Astrocyte (in vitro differentiated cells and primary cell): ENCODE results near the gene STOML1. TPM values are rescaled to one million over a fixed set of nuclear protein-coding genes. Genes with fewer than 3 reads are reported as not detected.
A peak's percentile ranks its signal among the peaks of the same experiment; 100 is the strongest.

ENCODE experiments used
- DNase-seq: peaks from one replicate; pipeline ENCODE4 v3.0.0-alpha.2; 2010; ENCODE audit warnings: low read depth
- FAIRE-seq: peaks from 2 replicates; lab custom pipeline; 2011; peaks lifted over from hg19 to GRCh38; lab: Jason Lieb, UNC
- H2AFZ ChIP-seq: 2 replicates; pipeline ENCODE4 v1.6.0; 2012; ENCODE audit warnings: low read depth, low read length, inconsistent platforms
- H3K27ac ChIP-seq: 2 replicates; pipeline ENCODE4 v1.5.1; 2011; ENCODE audit warnings: low read depth, low read length, inconsistent platforms
- H3K27me3 ChIP-seq: 2 replicates; pipeline ENCODE4 v1.6.0; 2011; ENCODE audit warnings: low read length, inconsistent platforms; ENCODE audit not compliant: insufficient read depth
- H3K36me3 ChIP-seq: 2 replicates; pipeline ENCODE4 v1.5.1; 2011; ENCODE audit warnings: low read length, inconsistent platforms; ENCODE audit not compliant: insufficient read depth
- H3K4me1 ChIP-seq: 2 replicates; pipeline ENCODE4 v1.5.1; 2011; ENCODE audit warnings: low read length, inconsistent platforms; ENCODE audit not compliant: insufficient read depth
- H3K4me2 ChIP-seq: 2 replicates; pipeline ENCODE4 v1.6.0; 2012; ENCODE audit warnings: low read length, inconsistent platforms
- H3K4me3 ChIP-seq: 2 replicates; pipeline ENCODE4 v1.5.1; 2011; ENCODE audit warnings: low read depth, mild to moderate bottlenecking, low read length, inconsistent platforms; ENCODE audit not compliant: insufficient read depth
- H3K79me2 ChIP-seq: 2 replicates; pipeline ENCODE4 v1.6.0; 2012; ENCODE audit warnings: mild to moderate bottlenecking, low read length, inconsistent platforms; ENCODE audit not compliant: insufficient read depth
- H3K9ac ChIP-seq: 2 replicates; pipeline ENCODE4 v1.6.0; 2012; ENCODE audit warnings: mild to moderate bottlenecking, low read length, inconsistent platforms
- H3K9me3 ChIP-seq: 2 replicates; pipeline ENCODE4 v1.5.1; 2012; ENCODE audit warnings: low read depth, mild to moderate bottlenecking, low read length, inconsistent platforms; ENCODE audit not compliant: insufficient read depth
- H4K20me1 ChIP-seq: 2 replicates; pipeline ENCODE4 v1.6.0; 2012; ENCODE audit warnings: low read length, inconsistent platforms; ENCODE audit not compliant: insufficient read depth
- H3K27ac Mint-ChIP-seq: one replicate; pipeline ENCODE4 v1.8.0; 2021; ENCODE audit warnings: mild to moderate bottlenecking, mixed read lengths; ENCODE audit not compliant: unreplicated experiment
- H3K27me3 Mint-ChIP-seq: one replicate; pipeline ENCODE4 v1.8.0; 2021; ENCODE audit warnings: low read depth, mixed read lengths; ENCODE audit not compliant: unreplicated experiment
- H3K36me3 Mint-ChIP-seq: one replicate; pipeline ENCODE4 v1.8.0; 2021; ENCODE audit warnings: low read depth, mixed read lengths; ENCODE audit not compliant: unreplicated experiment
- H3K4me1 Mint-ChIP-seq: one replicate; pipeline ENCODE4 v1.8.0; 2021; ENCODE audit warnings: low read depth, mixed read lengths; ENCODE audit not compliant: unreplicated experiment
- H3K4me3 Mint-ChIP-seq: one replicate; pipeline ENCODE4 v1.8.0; 2021; ENCODE audit warnings: mild to moderate bottlenecking, moderate library complexity, mixed read lengths; ENCODE audit not compliant: unreplicated experiment
- H3K9me3 Mint-ChIP-seq: one replicate; pipeline ENCODE4 v1.8.0; 2021; ENCODE audit warnings: mild to moderate bottlenecking, mixed read lengths; ENCODE audit not compliant: unreplicated experiment
- CTCF ChIP-seq: IDR thresholded peaks from 2 replicates; pipeline ENCODE4 v1.5.1; 2011; ENCODE audit warnings: low read depth, mild to moderate bottlenecking, inconsistent platforms, low read length, moderate library complexity; ENCODE audit not compliant: insufficient read depth
- EZH2 ChIP-seq: IDR thresholded peaks from 2 replicates; pipeline ENCODE4 v1.6.1; 2012; ENCODE audit warnings: mild to moderate bottlenecking, low read length, inconsistent platforms; ENCODE audit not compliant: insufficient read depth
- total RNA-seq: library from RNA; stranded (reverse); gene quantifications from 2 replicates; pipeline ENCODE4 v1.2.1, GENCODE V29; 2021

STOML1 gene
- total RNA-seq, 1 donor from 2014 or later: 12.4 TPM

DNA sequence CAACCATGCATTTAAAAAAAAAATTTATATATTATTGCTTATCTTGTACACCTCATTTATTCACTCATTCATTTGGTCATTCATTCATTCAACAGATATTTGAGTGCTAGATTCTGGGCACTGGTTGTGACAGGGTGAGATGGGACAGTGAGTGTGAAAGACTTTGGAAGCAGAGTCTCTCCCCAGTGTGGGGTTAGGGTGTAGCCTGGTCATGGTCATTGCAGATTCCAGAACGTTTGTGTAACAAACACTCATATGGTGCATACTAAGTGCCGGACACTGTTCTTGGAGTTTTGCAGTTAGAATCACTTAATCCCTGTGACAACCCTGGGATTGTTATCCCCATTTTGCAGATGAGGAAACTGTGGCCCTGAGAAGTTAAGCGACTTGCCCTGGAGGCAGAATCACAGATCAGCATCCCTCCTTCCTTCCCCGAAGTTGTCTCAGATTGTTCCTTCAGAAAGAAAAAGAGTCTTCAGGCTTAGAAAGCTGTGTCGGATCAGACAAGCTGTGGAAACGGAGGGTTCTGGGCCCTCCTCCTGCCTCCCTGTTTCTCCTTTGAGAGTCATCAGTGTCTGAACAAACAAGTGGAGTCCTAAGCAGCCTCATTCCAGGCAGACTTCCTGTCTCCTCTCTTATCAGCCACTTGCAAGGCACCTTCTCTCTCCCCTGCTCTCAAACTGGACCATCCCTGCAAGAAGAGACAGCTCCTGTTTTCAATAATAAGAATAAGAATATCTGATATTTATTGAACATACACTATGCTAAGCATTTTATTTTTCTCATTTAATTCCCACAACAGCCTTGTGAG lies 59.5 kb downstream of the STOML1 start:
- no peaks in the 10 kb centered on the region for H3K9me3 Mint-ChIP-seq
- H3K36me3 ChIP-seq: peaks cover 4% of the 10 kb centered on the region
- peak overlapping the region; percentile 31 for H3K4me2 ChIP-seq
- peak overlapping the region; percentile 33 for H3K27ac ChIP-seq
- no peaks in the 10 kb centered on the region for H3K9me3 ChIP-seq
- peaks cover 25% of the 10 kb centered on the region for H3K36me3 Mint-ChIP-seq
- no peak overlapping the region for H2AFZ ChIP-seq
- H3K27me3 Mint-ChIP-seq: no peaks in the 10 kb centered on the region
- H4K20me1 ChIP-seq: peaks cover 83% of the 10 kb centered on the region
- DNase-seq (no peak), FAIRE-seq (peak; percentile 75)
- H3K4me3 Mint-ChIP-seq: peak overlapping the region; percentile 62
- H3K4me1 Mint-ChIP-seq: peaks cover 66% of the 10 kb centered on the region
- H3K79me2 ChIP-seq: peaks cover 98% of the 10 kb centered on the region
- H3K27me3 ChIP-seq: no peaks in the 10 kb centered on the region
- peak overlapping the region; percentile 40 for H3K9ac ChIP-seq
- TF ChIP-seq CTCF: no peak
- TF ChIP-seq EZH2: no peak
- no peak overlapping the region for H3K4me3 ChIP-seq
- H3K4me1 ChIP-seq: peaks cover 65% of the 10 kb centered on the region
- H3K27ac Mint-ChIP-seq: peak overlapping the region; percentile 72

- H3K9me3 ChIP-seq: no peaks in the 10 kb centered on the region
- H3K9me3 Mint-ChIP-seq: no peaks in the 10 kb centered on the region
- no peak overlapping the region for H3K4me3 ChIP-seq
- H2AFZ ChIP-seq: no peak overlapping the region
- TF ChIP-seq CTCF (no peak), EZH2 (no peak)
- FAIRE-seq: no peak
- peak overlapping the region; percentile 92 for H3K27ac Mint-ChIP-seq
- peaks cover 4% of the 10 kb centered on the region for H3K36me3 ChIP-seq
- H3K4me1 Mint-ChIP-seq: peaks cover 62% of the 10 kb centered on the region
- peaks cover 74% of the 10 kb centered on the region for H4K20me1 ChIP-seq
- H3K9ac ChIP-seq: peak overlapping the region; percentile 87
- peak overlapping the region; percentile 94 for H3K27ac ChIP-seq
- H3K36me3 Mint-ChIP-seq: peaks cover 23% of the 10 kb centered on the region
- H3K4me2 ChIP-seq: peak overlapping the region; percentile 94
- H3K27me3 ChIP-seq: no peaks in the 10 kb centered on the region
- H3K4me1 ChIP-seq: peaks cover 63% of the 10 kb centered on the region
- peaks cover 98% of the 10 kb centered on the region for H3K79me2 ChIP-seq
- H3K4me3 Mint-ChIP-seq: peak overlapping the region; percentile 93
- DNase-seq: no peak
- H3K27me3 Mint-ChIP-seq: no peaks in the 10 kb centered on the region
These were observed 60.7 kb downstream of the STOML1 start for GRCh38 chr15:73931441-73931840.

- Histone ChIP-seq H4K20me1 (peaks cover 68% of the 10 kb centered on the region), H3K36me3 (peaks cover 4% of the 10 kb centered on the region), H3K9me3 (no peaks in the 10 kb centered on the region), H2AFZ (no peak overlapping the region), H3K4me2 (peak overlapping the region; percentile 94), H3K4me3 (peak overlapping the region; percentile 9), H3K9ac (peak overlapping the region; percentile 87), H3K27me3 (no peaks in the 10 kb centered on the region), H3K79me2 (peaks cover 98% of the 10 kb centered on the region), H3K4me1 (peaks cover 60% of the 10 kb centered on the region), H3K27ac (peak overlapping the region; percentile 94)
- TF ChIP-seq CTCF (no peak), EZH2 (no peak)
- Mint-ChIP-seq H3K9me3 (no peaks in the 10 kb centered on the region), H3K4me1 (peaks cover 58% of the 10 kb centered on the region), H3K27me3 (no peaks in the 10 kb centered on the region), H3K4me3 (peak overlapping the region; percentile 93), H3K27ac (peak overlapping the region; percentile 92), H3K36me3 (peaks cover 23% of the 10 kb centered on the region)
- no peak for FAIRE-seq
- DNase-seq: peak; percentile 65
These were observed 61.3 kb downstream of the STOML1 start for GRCh38 chr15:73930790-73931281.
